Fibroblast of the aortic adventitia (primary cell): ENCODE data around the gene MAP3K4. TPM values are rescaled to one million over a fixed set of nuclear protein-coding genes. Genes with fewer than 3 reads are reported as not detected.
A peak's percentile ranks its signal among the peaks of the same experiment; 100 is the strongest.
"Not testable (repeated sequence)": the region's sequence is repeated elsewhere in the genome, so short reads cannot be mapped to it uniquely, and the experiment has no call there.

Source experiments
- DNase-seq: peaks from one replicate; pipeline ENCODE4 v3.0.0-alpha.2; 2010; ENCODE audit warnings: low read depth
- H3K4me3 ChIP-seq: 2 replicates; pipeline ENCODE4 v1.5.1; 2011; ENCODE audit warnings: low read depth, mild to moderate bottlenecking, control low read depth, low read length, moderate library complexity
- CTCF ChIP-seq: IDR thresholded peaks from 2 replicates; pipeline ENCODE4 v1.5.1; 2011; ENCODE audit warnings: mild to moderate bottlenecking, low read length, control low read depth, inconsistent platforms; ENCODE audit not compliant: insufficient read depth
- total RNA-seq: library from RNA; depleted of rRNA; stranded (reverse); fragments of >200 nt; gene quantifications from 2 replicates; pipeline ENCODE4 v1.2.3, GENCODE V29; 2012; ENCODE audit warnings: low replicate concordance

MAP3K4 gene
- total RNA-seq, 1 donor: 25.0 TPM

GRCh38 chr6:160973311-160974250, 18.0 kb upstream of the MAP3K4 start:
- DNase-seq: peak; percentile 47
- no peak overlapping the region for H3K4me3 ChIP-seq
- TF ChIP-seq CTCF: no peak

DNA sequence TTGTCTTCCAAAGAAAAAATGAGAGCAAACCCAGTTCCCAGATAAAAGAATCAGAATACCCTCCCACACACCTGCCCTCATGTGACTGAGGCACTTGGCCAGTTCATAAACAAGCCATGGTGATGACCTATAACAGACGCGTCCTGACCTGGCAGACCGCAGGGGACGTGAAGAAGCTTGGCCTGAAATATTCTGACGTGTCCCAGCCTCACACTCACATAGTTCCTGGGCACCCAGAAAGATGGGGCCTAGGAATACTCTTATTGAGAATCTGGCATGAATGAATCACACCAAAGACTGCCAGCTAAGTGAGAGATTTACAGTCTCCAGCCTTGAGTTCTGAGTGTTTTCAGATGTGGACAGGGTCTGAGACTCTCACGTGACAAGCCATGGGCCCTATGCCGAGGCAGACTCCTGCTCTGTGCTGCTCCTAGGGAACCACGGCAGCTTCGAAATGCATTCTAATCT, 17.2 kb upstream of the MAP3K4 start:
- DNase-seq: peak; percentile 98
- H3K4me3 ChIP-seq: no peak overlapping the region
- TF ChIP-seq CTCF: peak; percentile 4

GRCh38 chr6:160975162-160975561, 16.4 kb upstream of the MAP3K4 start:
- TF ChIP-seq CTCF: no peak
- no peak for DNase-seq
- H3K4me3 ChIP-seq: no peak overlapping the region

GRCh38 chr6:160975961-160976360, 15.6 kb upstream of the MAP3K4 start:
- not testable (repeated sequence) for DNase-seq, H3K4me3 ChIP-seq

GRCh38 chr6:160978141-160978901, 13.2 kb upstream of the MAP3K4 start:
- no peak overlapping the region for H3K4me3 ChIP-seq
- no peak for TF ChIP-seq CTCF
- DNase-seq: peak; percentile 69

DNA sequence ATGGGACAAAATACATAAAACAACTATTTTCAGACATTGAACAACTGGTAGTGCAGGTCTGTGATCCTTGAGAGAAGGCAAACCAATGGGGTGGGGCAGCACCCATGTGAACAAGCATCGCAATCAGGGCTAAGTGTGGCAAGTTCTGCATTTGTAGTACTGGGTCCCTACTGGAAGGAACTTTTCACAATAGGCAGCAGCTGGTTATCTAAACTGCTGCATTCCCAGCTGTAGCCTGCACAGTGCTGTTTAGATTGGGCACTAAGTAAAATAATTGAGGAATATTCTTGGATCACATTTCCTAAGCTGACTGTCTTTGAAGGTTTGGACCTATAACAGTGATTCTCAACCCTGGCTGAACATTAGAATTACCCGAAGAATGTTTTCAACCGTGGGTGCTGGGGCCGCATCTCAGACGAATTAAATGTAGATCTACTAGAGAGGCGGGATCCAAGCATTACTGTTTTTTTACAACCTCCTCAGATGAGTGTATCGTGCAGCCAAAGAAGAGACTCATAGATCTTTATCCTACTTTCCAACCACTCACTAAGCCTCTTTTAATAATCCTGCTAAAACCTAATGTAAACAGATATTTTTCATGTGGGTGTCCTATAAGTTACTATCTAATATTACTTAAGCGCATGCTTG, 12.4 kb upstream of the MAP3K4 start:
- TF ChIP-seq CTCF: peak; percentile 33
- DNase-seq: peak; percentile 61
- no peak overlapping the region for H3K4me3 ChIP-seq

DNA sequence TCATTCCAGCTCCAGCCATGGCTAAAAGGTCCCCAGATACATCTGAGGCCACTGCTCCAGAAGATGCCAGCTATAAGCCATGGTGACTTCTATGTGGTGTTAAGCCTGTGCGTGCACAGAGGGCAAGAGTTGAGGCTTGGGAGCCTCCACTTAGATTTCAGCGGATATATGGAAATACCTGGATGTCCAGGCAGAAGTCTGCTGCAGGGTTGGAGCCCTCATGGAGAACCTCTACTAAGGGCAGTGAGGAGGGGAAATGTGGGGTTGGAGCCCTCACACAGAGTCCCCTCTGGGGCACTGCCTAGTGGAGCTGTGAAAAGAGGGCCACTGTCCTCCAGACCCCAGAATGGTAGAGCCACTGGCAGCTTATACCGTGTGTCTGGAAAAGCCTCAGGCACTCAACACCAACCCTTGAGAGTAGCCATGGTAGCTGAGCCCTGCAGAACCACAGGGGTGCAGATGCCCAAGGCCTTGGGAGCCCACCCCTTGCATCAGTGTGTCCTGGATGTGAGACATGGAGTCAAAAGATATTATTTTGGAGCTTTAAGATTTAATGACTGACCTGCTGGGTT, 8.1 kb upstream of the MAP3K4 start:
- not testable (repeated sequence) for H3K4me3 ChIP-seq, DNase-seq
